SK-N-SH treated with all-trans-retinoic acid at 6 μM for 48 hours (cell line): ENCODE results near the gene CEP152.

Source experiments
- CSDC2 ChIP-seq: fragments of 250-450 bp; sonication (Bioruptor Pico); IDR thresholded peaks from 2 replicates; pipeline ENCODE4 v1.5.0; 2020; ENCODE audit warnings: mild to moderate bottlenecking, moderate library complexity
- ISL1 ChIP-seq: fragments of 250-450 bp; sonication (Bioruptor Pico); IDR thresholded peaks from 2 replicates; pipeline ENCODE4 v2.1.2; 2022; ENCODE audit warnings: mild to moderate bottlenecking, moderate library complexity
- RARB ChIP-seq: fragments of 250-450 bp; sonication (Bioruptor Pico); IDR thresholded peaks from 2 replicates; pipeline ENCODE4 v1.8.0; 2021; ENCODE audit warnings: mild to moderate bottlenecking, moderate library complexity
- ZC3H10 ChIP-seq: fragments of 250-450 bp; sonication (Bioruptor Pico); IDR thresholded peaks from 2 replicates; pipeline ENCODE4 v1.5.1; 2021; ENCODE audit warnings: mild to moderate bottlenecking, moderate library complexity
- ZFP3 ChIP-seq: fragments of 250-450 bp; sonication (Bioruptor Pico); IDR thresholded peaks from 2 replicates; pipeline ENCODE4 v1.5.0; 2020; ENCODE audit warnings: mild to moderate bottlenecking, moderate library complexity
- ZFP30 ChIP-seq: fragments of 450-650 bp; formaldehyde crosslinking; IDR thresholded peaks from 2 replicates; pipeline ENCODE4 v1.5.0; 2022; ENCODE audit warnings: mild to moderate bottlenecking, moderate library complexity
- ZNF565 ChIP-seq: fragments of 450-650 bp; formaldehyde crosslinking; conservative IDR thresholded peaks from 2 replicates; pipeline ENCODE4 v1.5.0; 2020; ENCODE audit warnings: low read depth, mild to moderate bottlenecking, moderate library complexity
- TF ChIP-seq, protein P1 (sequence below): fragments of 250-450 bp; sonication (Bioruptor Pico); IDR thresholded peaks from 2 replicates; pipeline ENCODE4 v1.8.0; 2020; ENCODE audit warnings: mild to moderate bottlenecking, moderate library complexity, borderline replicate concordance
- TF ChIP-seq, protein P2 (sequence below): fragments of 250-450 bp; sonication (Bioruptor Pico); IDR thresholded peaks from 2 replicates; pipeline ENCODE4 v1.5.1; 2020; ENCODE audit warnings: low read depth, mild to moderate bottlenecking, moderate library complexity

DNA sequence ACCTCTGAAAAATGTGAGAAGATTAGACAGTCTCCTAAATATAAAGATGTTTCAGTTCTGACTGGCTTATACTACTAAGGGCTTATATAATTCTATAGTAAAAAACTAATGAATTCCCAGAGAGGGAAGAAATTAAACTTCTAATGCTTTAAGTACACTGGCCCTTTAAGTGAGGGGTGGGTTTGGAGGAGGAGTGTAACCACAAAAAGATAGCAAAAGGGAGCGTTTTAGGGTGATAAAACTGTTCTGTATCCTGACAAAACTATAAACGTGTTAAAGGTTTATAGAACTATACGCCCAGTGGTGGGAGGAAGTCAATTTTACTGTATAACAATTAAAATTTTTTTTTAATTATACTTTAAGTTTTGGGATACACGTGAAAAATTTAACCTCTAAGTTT lies 45.8 kb downstream of the CEP152 start:
- no peak for TF ChIP-seq ZFP3 (CRISPR knock-in tag)
- no peak for TF ChIP-seq RARB
- no peak for TF ChIP-seq ZNF565
- TF ChIP-seq ZFP30 (CRISPR knock-in tag): no peak
- TF ChIP-seq ZC3H10 (CRISPR knock-in tag): no peak
- TF ChIP-seq, protein P1, sequence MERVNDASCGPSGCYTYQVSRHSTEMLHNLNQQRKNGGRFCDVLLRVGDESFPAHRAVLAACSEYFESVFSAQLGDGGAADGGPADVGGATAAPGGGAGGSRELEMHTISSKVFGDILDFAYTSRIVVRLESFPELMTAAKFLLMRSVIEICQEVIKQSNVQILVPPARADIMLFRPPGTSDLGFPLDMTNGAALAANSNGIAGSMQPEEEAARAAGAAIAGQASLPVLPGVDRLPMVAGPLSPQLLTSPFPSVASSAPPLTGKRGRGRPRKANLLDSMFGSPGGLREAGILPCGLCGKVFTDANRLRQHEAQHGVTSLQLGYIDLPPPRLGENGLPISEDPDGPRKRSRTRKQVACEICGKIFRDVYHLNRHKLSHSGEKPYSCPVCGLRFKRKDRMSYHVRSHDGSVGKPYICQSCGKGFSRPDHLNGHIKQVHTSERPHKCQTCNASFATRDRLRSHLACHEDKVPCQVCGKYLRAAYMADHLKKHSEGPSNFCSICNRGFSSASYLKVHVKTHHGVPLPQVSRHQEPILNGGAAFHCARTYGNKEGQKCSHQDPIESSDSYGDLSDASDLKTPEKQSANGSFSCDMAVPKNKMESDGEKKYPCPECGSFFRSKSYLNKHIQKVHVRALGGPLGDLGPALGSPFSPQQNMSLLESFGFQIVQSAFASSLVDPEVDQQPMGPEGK (CRISPR knock-in tag): no peak
- TF ChIP-seq CSDC2 (CRISPR knock-in tag): no peak
- TF ChIP-seq, protein P2, sequence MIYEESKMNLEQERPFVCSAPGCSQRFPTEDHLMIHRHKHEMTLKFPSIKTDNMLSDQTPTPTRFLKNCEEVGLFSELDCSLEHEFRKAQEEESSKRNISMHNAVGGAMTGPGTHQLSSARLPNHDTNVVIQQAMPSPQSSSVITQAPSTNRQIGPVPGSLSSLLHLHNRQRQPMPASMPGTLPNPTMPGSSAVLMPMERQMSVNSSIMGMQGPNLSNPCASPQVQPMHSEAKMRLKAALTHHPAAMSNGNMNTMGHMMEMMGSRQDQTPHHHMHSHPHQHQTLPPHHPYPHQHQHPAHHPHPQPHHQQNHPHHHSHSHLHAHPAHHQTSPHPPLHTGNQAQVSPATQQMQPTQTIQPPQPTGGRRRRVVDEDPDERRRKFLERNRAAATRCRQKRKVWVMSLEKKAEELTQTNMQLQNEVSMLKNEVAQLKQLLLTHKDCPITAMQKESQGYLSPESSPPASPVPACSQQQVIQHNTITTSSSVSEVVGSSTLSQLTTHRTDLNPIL (CRISPR knock-in tag): no peak
- TF ChIP-seq ISL1 (CRISPR knock-in tag): no peak
